AG10803 (cell line): Measurements from ENCODE around the gene ROBO1.
A peak's percentile ranks its signal among the peaks of the same experiment; 100 is the strongest.
"Not testable (repeated sequence)": the region's sequence is repeated elsewhere in the genome, so short reads cannot be mapped to it uniquely, and the experiment has no call there.

ENCODE experiments used
- DNase-seq: peaks from one replicate; pipeline ENCODE4 v3.0.0; 2010; ENCODE audit warnings: low read depth
- H3K4me3 ChIP-seq: 2 replicates; pipeline ENCODE4 v1.5.1; 2011; ENCODE audit warnings: mild to moderate bottlenecking, low read length, control low read depth
- TF ChIP-seq, protein P1 (sequence below): conservative IDR thresholded peaks from 2 replicates; pipeline ENCODE4 v1.5.1; 2011; ENCODE audit warnings: mild to moderate bottlenecking, low read length, control low read depth, inconsistent platforms

Gene ROBO1

DNA sequence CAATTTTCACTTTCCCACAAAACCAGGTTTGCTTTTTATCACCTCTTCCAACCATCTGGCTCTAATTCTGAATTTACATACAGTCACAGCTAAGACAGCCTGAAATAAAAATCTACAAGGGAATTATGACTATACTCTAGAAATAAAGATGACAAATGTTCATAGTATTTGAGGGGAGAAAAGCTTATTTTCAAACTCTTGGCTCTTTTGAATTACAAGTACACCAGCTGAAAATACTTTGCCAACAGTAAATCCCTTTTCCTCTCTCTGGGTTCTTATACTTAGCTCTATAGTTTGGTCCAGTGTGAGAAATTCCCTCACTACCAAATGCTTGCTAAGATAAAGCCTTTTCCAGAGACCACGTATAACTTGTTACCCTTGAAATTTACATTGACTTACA, 1037.9 kb downstream of the ROBO1 start:
- TF ChIP-seq, protein P1, sequence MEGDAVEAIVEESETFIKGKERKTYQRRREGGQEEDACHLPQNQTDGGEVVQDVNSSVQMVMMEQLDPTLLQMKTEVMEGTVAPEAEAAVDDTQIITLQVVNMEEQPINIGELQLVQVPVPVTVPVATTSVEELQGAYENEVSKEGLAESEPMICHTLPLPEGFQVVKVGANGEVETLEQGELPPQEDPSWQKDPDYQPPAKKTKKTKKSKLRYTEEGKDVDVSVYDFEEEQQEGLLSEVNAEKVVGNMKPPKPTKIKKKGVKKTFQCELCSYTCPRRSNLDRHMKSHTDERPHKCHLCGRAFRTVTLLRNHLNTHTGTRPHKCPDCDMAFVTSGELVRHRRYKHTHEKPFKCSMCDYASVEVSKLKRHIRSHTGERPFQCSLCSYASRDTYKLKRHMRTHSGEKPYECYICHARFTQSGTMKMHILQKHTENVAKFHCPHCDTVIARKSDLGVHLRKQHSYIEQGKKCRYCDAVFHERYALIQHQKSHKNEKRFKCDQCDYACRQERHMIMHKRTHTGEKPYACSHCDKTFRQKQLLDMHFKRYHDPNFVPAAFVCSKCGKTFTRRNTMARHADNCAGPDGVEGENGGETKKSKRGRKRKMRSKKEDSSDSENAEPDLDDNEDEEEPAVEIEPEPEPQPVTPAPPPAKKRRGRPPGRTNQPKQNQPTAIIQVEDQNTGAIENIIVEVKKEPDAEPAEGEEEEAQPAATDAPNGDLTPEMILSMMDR, result no peak
- H3K4me3 ChIP-seq, result no peak overlapping the region
- peak; percentile 5 for DNase-seq

- H3K4me3 ChIP-seq, result no peak overlapping the region
- TF ChIP-seq, protein P1, result no peak
- peak; percentile 50 for DNase-seq
These were observed 1039.2 kb downstream of the ROBO1 start for GRCh38 chr3:78728406-78729145.

DNA sequence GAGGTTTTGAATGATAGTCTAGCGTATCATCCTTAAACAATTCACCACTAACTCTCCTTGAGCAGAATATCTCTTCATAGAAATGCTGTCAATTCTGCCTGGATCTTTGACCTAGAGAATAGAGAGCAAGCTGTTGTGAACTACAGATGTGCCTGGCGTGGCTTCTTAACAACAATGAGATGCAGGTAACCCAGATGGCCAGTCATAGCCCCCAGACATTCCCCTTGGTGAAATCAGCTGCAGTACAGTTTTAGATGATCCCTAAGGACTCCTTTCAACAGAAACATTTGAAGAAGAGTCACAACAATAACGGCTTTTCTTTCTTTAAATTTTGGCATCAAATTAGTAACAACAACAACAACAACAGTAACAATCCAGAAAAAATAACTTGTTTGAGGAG, 1041.3 kb downstream of the ROBO1 start:
- TF ChIP-seq, protein P1, result no peak
- DNase-seq, result no peak
- H3K4me3 ChIP-seq, result no peak overlapping the region

DNA sequence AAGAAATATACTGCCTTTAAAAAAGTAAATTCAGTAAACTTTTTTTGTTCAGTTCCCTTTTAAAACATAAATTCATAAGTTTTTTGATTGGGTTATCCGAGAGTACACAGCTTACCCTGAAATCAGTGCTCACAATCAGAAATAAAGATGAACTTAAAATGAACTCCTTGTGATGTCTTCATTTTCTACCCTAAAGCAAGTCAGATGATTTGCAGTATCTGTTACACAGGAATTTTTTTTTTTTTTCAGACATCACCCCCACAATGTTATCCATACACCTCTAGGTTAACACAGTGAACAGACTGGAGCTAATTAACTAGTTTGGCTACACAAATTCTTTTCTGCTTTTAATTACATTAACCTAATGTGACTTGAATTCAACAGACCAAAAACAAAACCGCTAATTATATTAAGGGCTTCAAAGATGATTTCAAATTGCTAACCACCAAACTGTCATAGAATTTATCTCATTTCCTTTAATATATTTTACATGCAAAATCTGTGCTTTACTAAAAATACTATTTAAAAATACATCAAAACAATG, 1042.0 kb downstream of the ROBO1 start:
- H3K4me3 ChIP-seq, result no peak overlapping the region
- TF ChIP-seq, protein P1, result no peak
- DNase-seq, result no peak

DNA sequence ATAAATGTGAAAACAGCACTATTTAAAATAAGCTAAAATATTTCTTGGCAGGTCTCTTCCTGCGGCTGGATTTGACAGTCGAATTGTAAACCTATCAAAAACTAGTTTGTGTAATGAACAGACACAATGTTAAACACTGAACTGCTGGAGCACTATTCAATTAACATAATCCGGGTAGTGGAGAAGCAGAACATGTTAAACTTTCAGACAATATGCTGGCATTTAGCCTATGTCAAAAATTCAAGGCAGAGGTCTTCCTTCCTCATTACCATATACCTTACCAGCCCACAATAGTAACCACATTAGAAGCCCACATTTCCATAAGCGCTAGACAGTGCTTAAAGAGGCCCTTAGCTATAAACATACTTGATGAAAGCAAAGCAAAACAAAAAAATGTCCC, 1042.9 kb downstream of the ROBO1 start:
- DNase-seq, result no peak
- TF ChIP-seq, protein P1, result no peak
- no peak overlapping the region for H3K4me3 ChIP-seq

- DNase-seq, H3K4me3 ChIP-seq: not testable (repeated sequence)
These were observed 1043.4 kb downstream of the ROBO1 start for GRCh38 chr3:78724364-78724763.

DNA sequence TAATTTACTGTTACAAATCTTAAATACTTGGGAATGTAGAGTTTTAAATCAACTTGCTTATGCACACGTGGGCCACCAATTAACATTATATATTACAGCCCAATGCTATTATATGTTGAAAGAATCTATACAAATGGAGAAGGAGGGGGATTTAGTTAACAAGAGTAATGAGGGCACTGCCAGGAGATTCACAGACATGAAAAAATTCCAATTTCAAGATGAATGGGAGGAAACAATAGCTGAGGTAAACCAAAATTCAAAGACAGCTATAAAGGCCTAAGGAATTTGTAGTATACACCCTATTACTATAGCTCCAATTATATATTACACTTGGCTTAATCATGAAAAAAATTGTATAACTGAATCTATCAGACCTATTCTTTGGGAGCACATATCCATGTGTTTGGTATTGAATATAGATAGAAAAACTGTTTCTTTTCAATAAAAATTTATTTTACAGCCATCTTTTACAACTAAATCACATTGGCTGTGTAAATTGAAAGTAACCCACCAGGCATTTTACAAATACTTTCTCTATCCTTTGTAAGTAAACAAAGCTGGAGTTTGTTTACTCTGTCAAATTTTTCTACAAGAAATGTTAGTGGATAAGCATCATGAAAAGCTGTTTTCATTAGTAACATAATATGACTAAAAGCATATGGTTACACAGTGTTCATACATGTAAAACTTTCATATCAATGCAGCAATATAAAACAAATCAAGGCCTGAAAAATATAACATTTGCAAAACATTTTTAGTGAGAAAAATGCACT, 1045.8 kb downstream of the ROBO1 start:
- DNase-seq, result no peak
- TF ChIP-seq, protein P1, result no peak
- no peak overlapping the region for H3K4me3 ChIP-seq
